ENCODE results near the gene MYPOP. TPM values are rescaled to one million over a fixed set of nuclear protein-coding genes. Genes with fewer than 3 reads are reported as not detected.
A peak's percentile ranks its signal among the peaks of the same experiment; 100 is the strongest.

MYPOP gene
- total and polyA plus RNA-seq, 2 of the 13 experiments (the other 11 are each of a cell fraction or from before 2014, with no cell fraction given), result 2.3 to 2.7 TPM

GRCh38 chr19:45876411-45877197 lies 25.8 kb downstream of the MYPOP start (continued):
- TF ChIP-seq EEA1 (CRISPR knock-in tag; IDR thresholded peaks at IDR 0.05; ENCODE audit: borderline replicate concordance) (no peak), DMTF1 (CRISPR knock-in tag; IDR thresholded peaks at IDR 0.05) (no peak), RBM22 (optimal IDR thresholded peaks at IDR 0.05; ENCODE audit: low read length) (no peak), ZSCAN12 (CRISPR knock-in tag; IDR thresholded peaks at IDR 0.05) (no peak), ONECUT2 (CRISPR knock-in tag; IDR thresholded peaks at IDR 0.05) (no peak), TFAP4 (IDR thresholded peaks at IDR 0.05; ENCODE audit: borderline replicate concordance, low read depth) (peak; percentile 38; the same call in 1 of the 2 replicates), ZNF33A (CRISPR knock-in tag; IDR thresholded peaks at IDR 0.05; ENCODE audit: borderline replicate concordance) (no peak), HNF1A (IDR thresholded peaks at IDR 0.05; ENCODE audit: low read depth) (peak; percentile 12; the same call in 1 of the 2 replicates), HNF1A (CRISPR knock-in tag; IDR thresholded peaks at IDR 0.05; ENCODE audit: borderline replicate concordance) (peak; percentile 84; the same call in 1 of the 2 replicates), CENPBD1 (CRISPR knock-in tag; IDR thresholded peaks at IDR 0.05; ENCODE audit: borderline replicate concordance, low read depth) (no peak), U2AF2 (IDR thresholded peaks at IDR 0.05; ENCODE audit: low read depth, low read length) (no peak), ZNF770 (CRISPR knock-in tag; IDR thresholded peaks at IDR 0.05) (peak; percentile 81), ATF4 (CRISPR knock-in tag; IDR thresholded peaks at IDR 0.05) (no peak), FOXC1 (CRISPR knock-in tag; IDR thresholded peaks at IDR 0.05; ENCODE audit: borderline replicate concordance) (no peak), E2F5 (CRISPR knock-in tag; conservative IDR thresholded peaks at IDR 0.05) (no peak), ZNF343 (CRISPR knock-in tag; IDR thresholded peaks at IDR 0.05) (peak; percentile 34; the same call in 1 of the 2 replicates)
